HG02970 (cell line): ENCODE data around the gene OTOS.

Experiments used
- ATAC-seq: cut with Tn5 transposase; IDR thresholded peaks from one replicate; pipeline ENCODE4 v1.9.1; 2021; ENCODE audit warnings: mild to moderate bottlenecking, moderate library complexity, moderate number of reproducible peaks; ENCODE audit not compliant: unreplicated experiment, low FRiP score

The OTOS gene

DNA sequence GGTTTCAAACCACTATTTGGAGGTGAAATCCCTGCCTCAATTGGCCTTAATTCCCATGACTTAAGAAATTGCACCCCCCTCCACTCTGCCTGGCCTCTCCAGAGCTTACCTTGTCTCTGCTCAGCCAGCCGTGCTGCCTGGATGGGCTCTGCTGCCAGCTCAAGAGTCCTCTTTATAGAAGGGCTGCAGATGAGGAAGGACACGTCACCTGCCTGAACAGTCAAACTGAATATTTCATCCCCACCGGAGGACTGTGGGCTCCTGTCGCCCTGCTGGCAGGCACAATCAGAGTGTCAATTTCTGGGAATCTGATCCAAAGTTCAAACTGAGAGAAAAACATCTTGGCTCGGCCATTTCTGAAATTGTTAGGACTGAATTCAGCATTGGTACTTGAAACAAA is at the start of gene OTOS:
OTOS (minus strand) TSS at position 148 of the 400 bp plus-strand sequence. CDS start 332 bp downstream, outside the sequence.
- ATAC-seq: no peak

- no peak for ATAC-seq
These were observed 49.2 kb upstream of the OTOS start for GRCh38 chr2:240189686-240190085.

- no peak for ATAC-seq
These were observed 47.6 kb upstream of the OTOS start for GRCh38 chr2:240187989-240188590.

- ATAC-seq: no peak
These were observed 45.8 kb upstream of the OTOS start for GRCh38 chr2:240186191-240186725.

DNA sequence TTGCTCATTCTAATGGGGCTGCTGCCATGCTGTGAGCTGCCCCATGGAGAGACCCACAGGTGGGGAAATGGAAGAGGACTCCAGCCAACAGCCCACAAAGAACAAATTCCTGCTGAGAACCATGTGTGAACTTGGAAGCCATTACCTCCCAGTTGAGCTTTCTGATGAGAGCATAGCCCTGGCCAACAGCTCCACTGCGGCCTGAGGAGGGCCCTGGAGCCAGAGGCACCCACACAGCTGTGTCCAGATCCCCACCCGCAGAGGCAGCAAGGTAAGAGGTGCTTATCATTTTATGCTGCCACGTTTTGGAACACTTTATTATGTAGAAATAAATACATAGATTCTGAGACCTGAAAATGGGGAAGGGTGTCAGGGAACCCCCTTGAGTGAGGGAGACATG is 44.2 kb upstream of the OTOS start:
- no peak for ATAC-seq

GRCh38 chr2:240183875-240184590 is 43.6 kb upstream of the OTOS start:
- ATAC-seq: no peak

DNA sequence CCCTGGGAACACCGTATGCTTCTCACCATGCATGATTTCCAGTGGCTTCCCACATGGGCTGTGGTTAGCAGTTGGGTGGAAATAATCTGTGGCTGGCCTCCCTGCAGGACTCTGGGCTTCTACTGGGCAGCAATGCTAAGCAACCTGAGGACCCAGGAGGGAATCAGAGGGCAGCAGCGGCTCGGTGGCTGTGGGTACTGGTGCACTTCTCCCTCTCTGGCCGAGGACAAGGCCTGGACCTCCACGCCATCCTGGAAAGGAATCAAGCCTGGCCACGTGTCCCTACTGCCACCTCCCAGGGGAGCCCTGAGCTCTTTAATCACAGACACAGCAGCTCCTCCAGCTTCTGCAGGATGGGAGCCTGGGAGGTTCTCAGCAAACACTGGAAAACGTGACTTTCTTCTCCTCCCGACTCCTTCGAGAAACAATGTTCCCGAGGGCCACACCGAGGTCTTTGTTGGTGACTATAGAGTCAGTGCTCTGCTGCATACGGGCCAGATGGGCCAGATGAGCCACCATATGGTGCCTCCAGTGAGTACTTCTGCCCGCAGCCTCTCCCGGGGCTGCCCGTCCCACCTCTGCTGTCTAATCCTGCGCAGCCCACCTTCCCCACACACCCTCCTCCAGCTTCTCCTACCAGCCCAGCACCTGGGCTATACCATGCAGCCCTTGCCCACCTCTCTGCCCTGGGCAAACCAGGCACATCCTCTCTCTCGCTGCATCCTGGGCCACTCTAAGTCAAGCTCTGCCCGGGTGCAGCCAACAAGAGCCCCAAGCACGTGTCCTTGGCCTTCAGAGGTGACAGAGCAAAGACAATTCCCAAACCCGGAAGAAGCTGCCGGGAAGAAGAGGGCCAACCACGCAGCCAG is 42.8 kb upstream of the OTOS start:
- no peak for ATAC-seq

DNA sequence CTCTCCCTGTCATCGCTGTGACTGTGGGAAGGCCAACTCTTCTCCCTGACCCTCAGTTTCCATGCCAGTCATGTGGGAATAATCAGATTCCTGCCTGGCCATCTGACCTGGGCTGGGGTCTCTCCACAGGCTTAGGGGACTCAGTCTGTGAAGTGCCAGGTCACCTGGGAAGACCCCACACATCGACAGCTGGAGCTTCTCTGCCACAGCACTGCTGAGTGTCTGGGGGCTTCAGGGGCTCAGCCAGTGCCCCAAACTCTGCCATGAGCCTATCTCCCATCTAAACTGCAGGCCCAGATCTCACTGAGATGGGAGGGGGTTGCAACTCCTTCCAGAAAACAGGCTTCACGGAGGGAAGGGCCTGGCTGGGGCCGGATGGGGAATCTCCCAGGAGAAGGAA is 42.0 kb upstream of the OTOS start:
- no peak for ATAC-seq

- no peak for ATAC-seq
These were observed 41.5 kb upstream of the OTOS start for GRCh38 chr2:240182001-240182400.

DNA sequence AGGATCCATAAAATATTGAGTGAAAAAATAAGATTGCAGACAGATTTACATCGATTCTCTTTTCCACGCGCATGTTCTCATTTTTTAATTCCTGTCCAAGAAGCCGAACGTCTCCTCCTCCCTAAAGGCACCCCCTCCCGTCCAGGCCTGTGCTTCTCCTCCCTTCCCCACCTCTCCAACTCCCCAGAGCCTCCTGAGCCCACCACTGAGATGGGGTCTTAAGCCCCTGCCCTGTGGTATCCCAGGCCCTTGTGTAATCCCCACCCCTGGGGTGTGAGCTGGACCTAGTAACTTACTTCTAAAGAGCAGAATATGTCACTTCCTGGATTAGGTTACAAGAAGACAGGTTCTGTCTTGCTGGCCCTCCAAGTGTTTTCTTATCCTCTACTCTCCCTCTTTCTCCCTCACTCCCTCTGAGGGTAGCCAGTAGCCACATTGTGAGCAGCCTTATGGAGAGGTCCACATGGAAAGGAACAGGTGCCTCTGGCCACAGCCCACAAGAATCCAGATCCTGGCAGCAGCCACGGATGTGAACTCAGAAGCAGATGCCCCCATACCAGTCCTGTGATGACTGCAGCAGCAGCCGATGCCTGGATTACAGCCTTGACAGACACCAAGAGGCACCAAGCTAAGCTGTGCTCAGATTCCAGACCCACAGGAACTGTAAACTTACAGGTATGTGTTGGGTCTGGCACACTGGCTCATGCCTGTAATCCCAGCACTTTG is 39.6 kb upstream of the OTOS start:
- ATAC-seq: no peak

GRCh38 chr2:240179186-240179815 is 38.8 kb upstream of the OTOS start:
- ATAC-seq: no peak

- ATAC-seq: no peak
These were observed 38.1 kb upstream of the OTOS start for GRCh38 chr2:240178564-240178963.

DNA sequence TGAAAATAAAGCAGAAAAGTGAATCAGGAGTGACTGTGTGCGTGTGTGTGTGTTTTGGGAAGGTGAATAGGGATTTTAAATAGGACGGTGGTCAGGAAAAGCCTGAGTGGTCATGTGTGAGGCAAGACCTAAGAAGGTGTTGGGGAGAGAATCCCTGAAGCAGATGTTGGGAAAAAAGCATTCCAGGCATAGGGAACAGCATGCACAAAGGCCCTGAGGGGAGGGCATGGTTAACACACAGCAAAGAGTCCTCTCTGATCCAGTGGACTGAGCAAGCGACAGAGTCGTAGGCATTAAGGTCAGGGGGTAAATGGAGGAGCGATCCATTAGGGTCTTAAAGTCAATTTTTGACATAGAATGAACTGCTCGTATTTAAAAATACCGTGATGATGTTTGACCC is 34.0 kb upstream of the OTOS start:
- ATAC-seq: no peak

GRCh38 chr2:240172071-240172895 is 31.8 kb upstream of the OTOS start:
- no peak for ATAC-seq

DNA sequence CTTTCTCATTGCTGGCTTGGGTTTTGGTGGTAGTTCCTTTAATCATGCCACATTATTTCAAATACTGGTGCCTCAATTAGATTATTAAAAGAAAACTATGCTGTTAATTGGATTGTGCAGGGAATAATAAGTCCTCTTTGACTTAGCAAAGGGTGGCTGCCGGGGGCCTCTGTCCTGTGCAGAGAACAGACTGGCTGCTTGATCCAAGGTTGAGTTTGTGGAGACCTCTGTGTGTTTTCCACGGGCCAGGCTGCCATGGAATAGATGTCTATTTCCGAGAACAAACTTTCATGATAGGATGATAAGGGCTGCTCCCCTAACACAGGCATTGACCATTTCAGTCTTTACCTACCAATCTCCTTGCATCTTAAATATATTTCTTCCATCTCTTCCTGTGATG is 30.4 kb upstream of the OTOS start:
- ATAC-seq: no peak

DNA sequence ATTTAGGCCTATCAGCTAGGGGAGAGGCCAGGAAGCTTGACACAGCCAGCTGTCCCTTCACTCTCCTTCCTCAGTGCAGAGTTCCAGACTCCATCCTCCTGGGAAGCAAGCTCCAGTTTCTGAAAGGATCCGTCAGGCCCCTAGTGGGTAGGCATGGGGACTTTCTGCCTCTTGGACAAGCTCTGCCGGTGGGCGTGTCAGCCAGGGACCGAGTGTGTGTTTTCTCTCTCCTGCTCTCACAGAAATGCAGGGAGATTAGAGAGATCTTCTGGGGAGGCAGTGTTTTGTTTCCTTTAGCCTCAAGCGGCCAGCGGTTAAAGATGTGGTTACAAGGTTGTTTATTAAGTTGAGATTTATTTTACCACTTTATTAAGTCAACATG is 29.9 kb upstream of the OTOS start:
- ATAC-seq: no peak

GRCh38 chr2:240169486-240170353 is 29.3 kb upstream of the OTOS start:
- no peak for ATAC-seq
